HFF-Myc (cell line): ENCODE results near the gene MFN2.

Experiments used
- DNase-seq: peaks from one replicate; pipeline ENCODE4 v3.0.0-alpha.2; 2011; ENCODE audit warnings: low read depth; ENCODE audit errors: extremely low read depth
- H3K4me3 ChIP-seq: replicated peaks from 2 replicates; pipeline ENCODE4 v1.5.1; 2011; ENCODE audit warnings: low read depth, mild to moderate bottlenecking, control low read depth, low read length
- CTCF ChIP-seq: IDR thresholded peaks from 2 replicates; pipeline ENCODE4 v1.5.1; 2012; ENCODE audit warnings: mild to moderate bottlenecking, low read depth, low read length, control low read depth; ENCODE audit errors: missing control alignments

Gene MFN2

GRCh38 chr1:12053752-12054548, 73.7 kb downstream of the MFN2 start:
- H3K4me3 ChIP-seq, result no peak overlapping the region
- no peak for TF ChIP-seq CTCF
- DNase-seq, result no peak

GRCh38 chr1:12055259-12055658, 75.0 kb downstream of the MFN2 start:
- TF ChIP-seq CTCF, result no peak
- DNase-seq, result no peak
- no peak overlapping the region for H3K4me3 ChIP-seq

- no peak for DNase-seq
- TF ChIP-seq CTCF, result no peak
- no peak overlapping the region for H3K4me3 ChIP-seq
Measured at GRCh38 chr1:12056331-12056841, 76.1 kb downstream of the MFN2 start.

GRCh38 chr1:12057382-12057781, 77.1 kb downstream of the MFN2 start:
- no peak overlapping the region for H3K4me3 ChIP-seq
- no peak for DNase-seq
- TF ChIP-seq CTCF, result no peak

- H3K4me3 ChIP-seq, result no peak overlapping the region
- no peak for DNase-seq
- no peak for TF ChIP-seq CTCF
Measured at GRCh38 chr1:12057940-12058687, 77.9 kb downstream of the MFN2 start.

- no peak overlapping the region for H3K4me3 ChIP-seq
- DNase-seq, result no peak
- TF ChIP-seq CTCF, result no peak
Measured at GRCh38 chr1:12059226-12059625, 79.0 kb downstream of the MFN2 start.
